PC-3 (cell line): ENCODE data around the gene HNRNPCL1. TPM values are rescaled to one million over a fixed set of nuclear protein-coding genes. Genes with fewer than 3 reads are reported as not detected.
A peak's percentile ranks its signal among the peaks of the same experiment; 100 is the strongest.

ENCODE experiments used
- ATAC-seq: fragments of 200-7000 bp; cut with Tn5 transposase; 2 replicates; pipeline ENCODE4 v1.9.1; 2020; ENCODE audit warnings: mild to moderate bottlenecking, moderate library complexity
- BruUV-seq: library from RNA; stranded (reverse); fragments of 400-500 nt; replicated peaks from 2 replicates; lab custom pipeline; 2021; lab: Mats Ljungman, UMichigan
- CTCF ChIA-PET: fragments of 300-600 bp; sonication (Branson Sonifier 250); formaldehyde crosslinking; loops from one replicate; lab custom pipeline; 2022; ENCODE audit warnings: antibody characterized with exemption; lab: Charles Lee
- POLR2A ChIA-PET: fragments of 300-600 bp; sonication (Branson Sonifier 250); formaldehyde crosslinking; loops from one replicate; lab custom pipeline; 2022; ENCODE audit warnings: antibody characterized with exemption; ENCODE audit not compliant: unreplicated experiment; lab: Charles Lee
- DNase-seq: peaks from one replicate; pipeline ENCODE4 v3.0.0-alpha.2; 2015
- H2AFZ ChIP-seq: fragments of 300-600 bp; sonication (generic); 2 replicates; pipeline ENCODE4 v1.6.0; 2016; ENCODE audit warnings: antibody characterized with exemption, low read length
- H3F3A ChIP-seq: fragments of 300-600 bp; sonication (generic); one replicate; pipeline ENCODE4 v1.6.0; 2017; ENCODE audit warnings: antibody characterized with exemption, low read length, control low read depth, mild to moderate bottlenecking; ENCODE audit not compliant: unreplicated experiment
- H3K27ac ChIP-seq: fragments of 300-600 bp; sonication (generic); 2 replicates; pipeline ENCODE4 v1.5.1; 2016; ENCODE audit warnings: mild to moderate bottlenecking, low read length
- H3K27me3 ChIP-seq: fragments of 300-600 bp; sonication (generic); 2 replicates; pipeline ENCODE4 v1.6.1; 2016; ENCODE audit warnings: low read length, mixed read lengths
- H3K36me3 ChIP-seq: fragments of 300-600 bp; sonication (generic); 2 replicates; pipeline ENCODE4 v1.6.1; 2016; ENCODE audit warnings: low read depth, mixed run types, low read length, mixed read lengths
- H3K4me1 ChIP-seq: fragments of 300-600 bp; sonication (generic); 2 replicates; pipeline ENCODE4 v1.5.1; 2016; ENCODE audit warnings: low read length; ENCODE audit not compliant: insufficient read depth
- H3K4me2 ChIP-seq: fragments of 300-600 bp; sonication (generic); 2 replicates; pipeline ENCODE4 v1.6.0; 2016; ENCODE audit warnings: low read length
- H3K4me3 ChIP-seq: fragments of 300-600 bp; sonication (generic); 2 replicates; pipeline ENCODE4 v1.5.1; 2016; ENCODE audit warnings: mild to moderate bottlenecking, low read length, mixed read lengths
- H3K79me2 ChIP-seq: fragments of 300-600 bp; sonication (generic); 2 replicates; pipeline ENCODE4 v1.6.1; 2017; ENCODE audit warnings: low read length, mixed read lengths
- H3K9ac ChIP-seq: fragments of 300-600 bp; sonication (generic); 2 replicates; pipeline ENCODE4 v1.6.0; 2016; ENCODE audit warnings: mild to moderate bottlenecking, low read length
- H3K9me2 ChIP-seq: fragments of 300-600 bp; sonication (generic); replicated peaks from 2 replicates; pipeline ENCODE4 v1.6.1; 2016; ENCODE audit warnings: mixed run types, low read length, mixed read lengths
- H3K9me3 ChIP-seq: fragments of 300-600 bp; sonication (generic); 2 replicates; pipeline ENCODE4 v1.6.1; 2016; ENCODE audit warnings: low read length, mixed read lengths
- H4K20me1 ChIP-seq: fragments of 300-600 bp; sonication (generic); 2 replicates; pipeline ENCODE4 v1.6.1; 2016; ENCODE audit warnings: low read length, mixed read lengths
- CTCF ChIP-seq: fragments of 300-600 bp; sonication (generic); conservative IDR thresholded peaks from 2 replicates; pipeline ENCODE4 v1.5.1; 2017; ENCODE audit warnings: antibody characterized with exemption, low read depth, mild to moderate bottlenecking, low read length
- EZH2 ChIP-seq: fragments of 300-600 bp; sonication (generic); IDR thresholded peaks from one replicate; pipeline ENCODE4 v1.6.1; 2017; ENCODE audit warnings: antibody characterized with exemption, mild to moderate bottlenecking, low read length; ENCODE audit not compliant: unreplicated experiment
- EZH2phosphoT487 ChIP-seq: fragments of 300-600 bp; sonication (generic); IDR thresholded peaks from 2 replicates; pipeline ENCODE4 v1.6.1; 2018; ENCODE audit warnings: mild to moderate bottlenecking, antibody characterized with exemption, low read length, borderline replicate concordance
- intact Hi-C: fragments of 100-400 bp; cut with micrococcal nuclease; formaldehyde crosslinking; loops from 2 replicates; pipeline ENCODE4 v1.9.0; 2023
- total RNA-seq: library from RNA; depleted of rRNA; stranded (reverse); fragments of >200 nt; gene quantifications from 2 replicates; pipeline ENCODE4 v1.2.3, GENCODE V29; 2014; rRNA removed

HNRNPCL1 gene
- total RNA-seq, 1 experiment from 2014 or later = not detected

- intact Hi-C loops = no loop called here
- Histone ChIP-seq H3K9me2 (no peaks in the 10 kb centered on the region), H3K27me3 (peaks cover 6% of the 10 kb centered on the region; the same call in 1 of the 2 replicates), H3K4me2 (no peak overlapping the region), H3K4me1 (no peaks in the 10 kb centered on the region), H3K36me3 (no peaks in the 10 kb centered on the region), H3F3A (no peaks in the 10 kb centered on the region), H3K79me2 (no peaks in the 10 kb centered on the region), H3K4me3 (no peak overlapping the region), H3K9ac (no peak overlapping the region), H2AFZ (no peak overlapping the region), H3K9me3 (no peaks in the 10 kb centered on the region), H4K20me1 (no peaks in the 10 kb centered on the region), H3K27ac (no peak overlapping the region)
- ChIA-PET POLR2A (no interaction called here), CTCF (no interaction called here)
- no TSS peak for BruUV-seq
- TF ChIP-seq CTCF (no peak), EZH2 (no peak), EZH2phosphoT487 (no peak)
- ATAC-seq = no peak
- no peak for DNase-seq
These were observed 48.8 kb downstream of the HNRNPCL1 start for GRCh38 chr1:12799730-12800129.

- Histone ChIP-seq H3K36me3 (no peaks in the 10 kb centered on the region), H3K9me3 (no peaks in the 10 kb centered on the region), H3K4me1 (no peaks in the 10 kb centered on the region), H3K27me3 (peaks cover 6% of the 10 kb centered on the region; the same call in 1 of the 2 replicates), H4K20me1 (no peaks in the 10 kb centered on the region), H2AFZ (no peak overlapping the region), H3F3A (no peaks in the 10 kb centered on the region), H3K4me3 (no peak overlapping the region), H3K27ac (no peak overlapping the region), H3K79me2 (no peaks in the 10 kb centered on the region), H3K9me2 (no peaks in the 10 kb centered on the region), H3K9ac (no peak overlapping the region), H3K4me2 (no peak overlapping the region)
- POLR2A ChIA-PET = no interaction called here
- CTCF ChIA-PET = no interaction called here
- ATAC-seq = no peak
- no TSS peak for BruUV-seq
- intact Hi-C loops = no loop called here
- TF ChIP-seq EZH2 = no peak
- TF ChIP-seq EZH2phosphoT487 = no peak
- TF ChIP-seq CTCF = no peak
- peak; percentile 7 for DNase-seq
These were observed 49.6 kb downstream of the HNRNPCL1 start for GRCh38 chr1:12798911-12799310.

Other genes with a start within 250 kb of the HNRNPCL1 start
- gene DHRS3, start 230.5 kb downstream of the HNRNPCL1 start, total RNA-seq = 105 and 116 TPM in 2 replicates
- not detected in 2 replicates for gene AADACL4, start 204.6 kb downstream of the HNRNPCL1 start, total RNA-seq
- gene AADACL3, start 132.6 kb downstream of the HNRNPCL1 start, total RNA-seq = not detected in 2 replicates
- not detected in 2 replicates for gene CFAP107, start 102.5 kb downstream of the HNRNPCL1 start, total RNA-seq
- not detected in 2 replicates for gene PRAMEF12, start 75.0 kb downstream of the HNRNPCL1 start, total RNA-seq
- gene PRAMEF1, start 57.3 kb downstream of the HNRNPCL1 start, total RNA-seq = not detected in 2 replicates
- gene PRAMEF11, start 17.3 kb downstream of the HNRNPCL1 start, total RNA-seq = not detected in 2 replicates
- gene PRAMEF2, start 8.4 kb upstream of the HNRNPCL1 start, total RNA-seq = not detected in 2 replicates
- gene PRAMEF4, start 37.5 kb upstream of the HNRNPCL1 start, total RNA-seq = not detected in 2 replicates
- gene PRAMEF10, start 49.5 kb upstream of the HNRNPCL1 start, total RNA-seq = not detected in 2 replicates
- not detected in 2 replicates for gene PRAMEF7, start 67.9 kb upstream of the HNRNPCL1 start, total RNA-seq
- not detected in 2 replicates for gene PRAMEF6, start 98.9 kb upstream of the HNRNPCL1 start, total RNA-seq
- not detected in 2 replicates for gene PRAMEF27, start 207.9 kb upstream of the HNRNPCL1 start, total RNA-seq
- gene HNRNPCL3, start 212.0 kb upstream of the HNRNPCL1 start, total RNA-seq = not detected in 2 replicates
- not detected in 2 replicates for gene PRAMEF25, start 222.1 kb upstream of the HNRNPCL1 start, total RNA-seq